Retinal pigment epithelial cell (primary cell): ENCODE data around the gene NEK2.

ENCODE experiments used
- DNase-seq: peaks from one replicate; pipeline ENCODE4 v3.0.0-alpha.2; 2010; ENCODE audit warnings: low read depth
- H3K4me3 ChIP-seq: 2 replicates; pipeline ENCODE4 v1.5.1; 2011; ENCODE audit warnings: mild to moderate bottlenecking, low read length, control low read depth, moderate library complexity
- TF ChIP-seq, protein P1 (sequence below): conservative IDR thresholded peaks from 2 replicates; pipeline ENCODE4 v1.5.1; 2011; ENCODE audit warnings: low read depth, low read length, control low read depth, inconsistent platforms

The NEK2 gene

GRCh38 chr1:211713231-211713630 is 37.8 kb upstream of the NEK2 start:
- DNase-seq, result no peak
- no peak overlapping the region for H3K4me3 ChIP-seq
- TF ChIP-seq, protein P1, sequence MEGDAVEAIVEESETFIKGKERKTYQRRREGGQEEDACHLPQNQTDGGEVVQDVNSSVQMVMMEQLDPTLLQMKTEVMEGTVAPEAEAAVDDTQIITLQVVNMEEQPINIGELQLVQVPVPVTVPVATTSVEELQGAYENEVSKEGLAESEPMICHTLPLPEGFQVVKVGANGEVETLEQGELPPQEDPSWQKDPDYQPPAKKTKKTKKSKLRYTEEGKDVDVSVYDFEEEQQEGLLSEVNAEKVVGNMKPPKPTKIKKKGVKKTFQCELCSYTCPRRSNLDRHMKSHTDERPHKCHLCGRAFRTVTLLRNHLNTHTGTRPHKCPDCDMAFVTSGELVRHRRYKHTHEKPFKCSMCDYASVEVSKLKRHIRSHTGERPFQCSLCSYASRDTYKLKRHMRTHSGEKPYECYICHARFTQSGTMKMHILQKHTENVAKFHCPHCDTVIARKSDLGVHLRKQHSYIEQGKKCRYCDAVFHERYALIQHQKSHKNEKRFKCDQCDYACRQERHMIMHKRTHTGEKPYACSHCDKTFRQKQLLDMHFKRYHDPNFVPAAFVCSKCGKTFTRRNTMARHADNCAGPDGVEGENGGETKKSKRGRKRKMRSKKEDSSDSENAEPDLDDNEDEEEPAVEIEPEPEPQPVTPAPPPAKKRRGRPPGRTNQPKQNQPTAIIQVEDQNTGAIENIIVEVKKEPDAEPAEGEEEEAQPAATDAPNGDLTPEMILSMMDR, result no peak

DNA sequence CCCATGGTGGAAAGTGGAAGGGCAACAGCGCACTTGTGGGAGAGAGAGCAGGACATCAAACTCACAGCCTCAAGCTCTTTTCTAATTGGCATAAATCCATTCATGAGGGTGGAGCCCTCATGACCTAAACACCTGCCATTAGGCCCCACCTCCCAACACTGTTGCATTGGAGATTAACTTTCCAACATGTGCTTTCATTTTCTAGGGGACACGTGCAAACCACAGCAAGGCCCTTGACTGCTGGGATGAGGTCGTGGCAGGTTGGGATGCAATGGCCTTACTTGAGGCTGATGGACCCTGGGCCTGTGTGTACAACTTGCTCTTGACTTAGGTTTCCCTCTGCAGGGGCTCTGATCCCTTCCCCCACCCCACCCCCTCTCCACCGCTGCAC is 35.9 kb upstream of the NEK2 start:
- DNase-seq, result no peak
- H3K4me3 ChIP-seq, result no peak overlapping the region
- TF ChIP-seq, protein P1, result no peak

GRCh38 chr1:211710566-211711314 is 35.3 kb upstream of the NEK2 start:
- H3K4me3 ChIP-seq, result no peak overlapping the region
- DNase-seq, result no peak
- TF ChIP-seq, protein P1, result no peak

DNA sequence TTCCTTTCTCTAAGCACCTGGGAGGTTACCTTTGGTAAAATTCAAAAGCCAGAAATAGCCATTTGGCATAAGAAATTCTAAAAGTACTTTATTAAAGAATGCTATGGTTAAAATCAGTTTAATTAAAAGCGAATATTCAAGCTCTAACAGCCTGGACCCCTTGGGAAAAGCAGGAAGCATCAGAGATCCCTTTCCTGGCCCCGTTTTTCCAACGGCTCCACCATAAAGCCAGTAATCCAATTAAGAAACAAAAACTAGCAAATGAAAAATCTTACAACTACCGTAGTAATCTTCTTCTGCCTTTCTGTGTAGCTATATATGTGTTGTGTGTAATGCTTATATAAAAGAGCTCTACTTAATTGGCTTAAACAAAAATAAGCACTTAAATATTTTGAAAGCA is 33.5 kb upstream of the NEK2 start:
- DNase-seq, result no peak
- TF ChIP-seq, protein P1, result no peak
- no peak overlapping the region for H3K4me3 ChIP-seq

- H3K4me3 ChIP-seq, result no peak overlapping the region
- TF ChIP-seq, protein P1, result no peak
- DNase-seq, result no peak
Observed at GRCh38 chr1:211708006-211708405, 32.6 kb upstream of the NEK2 start.

DNA sequence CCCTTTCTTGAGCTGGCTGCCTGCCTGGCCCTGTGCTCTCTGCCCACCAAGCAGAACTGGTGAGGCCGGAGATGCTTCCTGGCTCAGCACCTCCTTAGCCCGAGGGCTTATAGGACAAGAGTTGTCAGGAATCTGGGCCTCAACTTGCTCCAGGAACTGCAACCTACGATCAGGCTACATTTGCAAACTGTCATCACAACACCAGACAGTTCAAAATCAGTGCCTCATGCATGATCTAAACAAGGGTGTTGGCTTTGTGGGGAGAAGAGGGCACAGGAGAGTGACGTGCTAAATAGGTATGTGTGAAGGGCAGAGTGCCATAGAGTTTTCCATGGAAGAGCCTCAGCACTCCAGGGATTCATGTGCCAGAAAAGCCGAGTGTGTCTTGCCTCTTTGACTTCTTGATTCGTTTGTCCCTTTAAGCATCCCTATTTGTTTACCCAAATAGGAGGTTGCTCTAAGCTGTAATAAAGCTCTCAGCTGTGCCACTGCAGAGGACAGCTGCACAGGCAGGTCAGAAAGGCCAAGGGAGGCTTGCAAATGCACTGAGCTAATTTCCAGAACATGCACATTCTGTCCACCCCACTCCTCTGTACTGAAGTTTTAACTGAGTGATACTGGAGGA is 30.2 kb upstream of the NEK2 start:
- no peak for DNase-seq
- no peak overlapping the region for H3K4me3 ChIP-seq
- TF ChIP-seq, protein P1, result no peak

DNA sequence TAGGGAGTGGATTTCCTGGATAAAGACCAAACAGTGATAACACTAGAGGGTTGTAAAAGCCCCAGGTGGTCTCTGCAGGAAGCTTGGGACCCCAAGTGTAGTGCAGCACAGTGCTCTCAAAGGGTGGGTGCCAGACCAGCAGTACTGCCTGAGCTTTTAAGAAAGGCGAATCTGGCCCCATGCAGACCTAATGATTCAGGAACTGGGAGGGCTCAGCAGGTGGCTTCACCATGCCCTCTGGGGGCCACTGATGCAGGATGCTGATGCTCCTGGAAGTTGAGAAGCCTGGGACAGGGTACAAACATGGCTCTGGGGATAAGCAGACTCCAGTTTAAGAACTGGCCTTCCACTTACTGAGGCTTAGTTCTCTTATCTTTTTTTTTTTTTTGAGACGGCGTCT is 29.1 kb upstream of the NEK2 start:
- TF ChIP-seq, protein P1, result no peak
- DNase-seq, result no peak
- H3K4me3 ChIP-seq, result no peak overlapping the region
